Thymus (tissue), 11 donors: ENCODE data around the gene SLC2A8. TPM values are rescaled to one million over a fixed set of nuclear protein-coding genes. Genes with fewer than 3 reads are reported as not detected.
A peak's percentile ranks its signal among the peaks of the same experiment; 100 is the strongest.

ENCODE experiments used
- DNase-seq, 9 donors: peaks; one replicate each; pipeline ENCODE4 v3.0.0-alpha.2; 2013; ENCODE audit warnings: low spot score in 9 of 9, low read depth in 6 of 9, missing footprints in 1 of 9
- H3K27ac ChIP-seq, 2 donors: one replicate each; pipeline ENCODE4 v1.5.1; 2013; ENCODE audit warnings: control low read depth in 1 of 2, low read depth in 1 of 2, low read length in 1 of 2, mild to moderate bottlenecking in 1 of 2, moderate library complexity in 1 of 2
- H3K27me3 ChIP-seq, 2 donors: one replicate each; pipeline ENCODE4 v1.5.1; 2013; ENCODE audit warnings: low read length in 1 of 2; ENCODE audit not compliant: control insufficient read depth in 2 of 2, insufficient read depth in 1 of 2
- H3K36me3 ChIP-seq, 2 donors: one replicate each; pipeline ENCODE4 v1.5.1; 2013; ENCODE audit warnings: low read length in 1 of 2, mild to moderate bottlenecking in 1 of 2, moderate library complexity in 1 of 2; ENCODE audit not compliant: control insufficient read depth in 2 of 2, insufficient read depth in 2 of 2
- H3K4me1 ChIP-seq, 2 donors: one replicate each; pipeline ENCODE4 v1.5.1; 2013; ENCODE audit warnings: low read length in 2 of 2; ENCODE audit not compliant: control insufficient read depth in 2 of 2, insufficient read depth in 2 of 2
- H3K4me3 ChIP-seq, 2 donors: one replicate each; pipeline ENCODE4 v1.5.1; 2013; ENCODE audit warnings: low read length in 2 of 2, control low read depth in 1 of 2, mild to moderate bottlenecking in 1 of 2
- H3K9me3 ChIP-seq, 2 donors: one replicate each; pipeline ENCODE4 v1.5.1; 2013; ENCODE audit warnings: low read length in 1 of 2, mild to moderate bottlenecking in 1 of 2; ENCODE audit not compliant: control insufficient read depth in 2 of 2, insufficient read depth in 1 of 2
- WGBS: extraction: QIAGEN DNeasy Blood & Tissue Kit; methylation state at CpG from one replicate; pipeline ENCODE4 v1.1.7; 2013; 5-methylcytosine and 5-hydroxymethylcytosine counted together
- polyA plus RNA-seq: library from polyadenylated mRNA; stranded (reverse); fragments of 200-250 nt; gene quantifications from one replicate; pipeline ENCODE4 v1.2.3, GENCODE V29; 2013
- total RNA-seq: library from RNA; stranded (reverse); fragments of 120-200 nt; gene quantifications from one replicate; pipeline ENCODE4 v1.2.4, GENCODE V29; 2013
- donor health status: healthy.

The SLC2A8 gene
- total and polyA plus RNA-seq, 2 donors, result 3.6 to 7.8 TPM

- H3K9me3 ChIP-seq, result no peaks in the 10 kb centered on the region
- H3K27me3 ChIP-seq, result peaks cover 0 to 30% of the 10 kb centered on the region in 2 donors
- peak in 1 of 9 donors; percentile 31 for DNase-seq
- peaks cover 0 to 10% of the 10 kb centered on the region in 2 donors for H3K4me1 ChIP-seq
- no peak overlapping the region for H3K4me3 ChIP-seq
- no peaks in the 10 kb centered on the region for H3K36me3 ChIP-seq
- no peak overlapping the region for H3K27ac ChIP-seq
- WGBS, result 83% methylated on average over 12 of the region's 12 CpGs
These were observed 21.1 kb downstream of the SLC2A8 start for GRCh38 chr9:127418037-127418471.

DNA sequence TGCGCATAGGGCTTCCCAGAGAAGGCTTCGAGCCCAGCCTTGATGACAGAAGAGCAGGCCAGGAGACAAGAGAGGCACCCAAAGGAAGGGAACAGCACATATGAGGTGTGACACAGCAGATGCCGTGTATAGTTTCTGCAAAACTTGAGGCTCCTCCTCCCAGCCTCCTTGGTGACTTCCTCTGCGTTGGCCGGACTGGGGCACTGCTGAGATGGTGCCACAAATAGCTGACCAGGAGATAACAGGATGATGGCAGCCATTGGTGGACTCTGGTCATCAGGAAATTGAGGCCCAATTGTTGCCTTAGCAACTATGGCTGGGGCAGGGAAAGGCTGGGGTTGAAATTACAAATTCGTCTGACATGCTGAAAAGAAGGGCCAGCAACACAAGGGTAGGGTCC, 22.4 kb downstream of the SLC2A8 start:
- Histone ChIP-seq H3K36me3 (no peaks in the 10 kb centered on the region), H3K9me3 (no peaks in the 10 kb centered on the region), H3K27me3 (peaks cover 0 to 25% of the 10 kb centered on the region in 2 donors), H3K4me3 (no peak overlapping the region), H3K27ac (no peak overlapping the region), H3K4me1 (peaks cover 2 to 14% of the 10 kb centered on the region in 2 donors)
- 94% methylated on average over 6 of the region's 6 CpGs for WGBS
- no peak for DNase-seq

DNA sequence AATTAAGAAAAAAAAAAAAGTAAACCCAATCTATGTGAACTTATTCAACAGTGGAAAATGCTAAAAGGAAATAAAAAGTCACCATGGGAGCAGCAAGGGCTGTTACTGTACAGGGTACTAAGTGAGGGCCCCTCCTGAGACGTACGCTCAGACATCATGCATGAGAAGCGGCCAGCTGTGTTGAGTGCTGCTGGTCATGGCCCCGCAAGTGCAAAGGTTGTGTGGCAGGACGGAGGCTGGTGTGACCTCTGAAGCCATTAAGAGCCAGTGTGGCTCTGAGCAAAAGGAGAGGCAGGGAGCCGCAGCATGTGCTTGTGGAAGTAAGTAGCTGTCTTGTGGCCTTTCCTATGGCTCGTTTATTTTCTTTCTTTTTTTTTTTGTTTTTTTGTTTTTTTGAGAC, 24.1 kb downstream of the SLC2A8 start:
- H3K4me3 ChIP-seq, result no peak overlapping the region
- peaks cover 0 to 14% of the 10 kb centered on the region in 2 donors for H3K27me3 ChIP-seq
- DNase-seq, result no peak
- H3K36me3 ChIP-seq, result no peaks in the 10 kb centered on the region
- H3K4me1 ChIP-seq, result peaks cover 5 to 26% of the 10 kb centered on the region in 2 donors
- WGBS, result 96% methylated on average over 7 of the region's 7 CpGs
- H3K27ac ChIP-seq, result no peak overlapping the region
- no peaks in the 10 kb centered on the region for H3K9me3 ChIP-seq

DNA sequence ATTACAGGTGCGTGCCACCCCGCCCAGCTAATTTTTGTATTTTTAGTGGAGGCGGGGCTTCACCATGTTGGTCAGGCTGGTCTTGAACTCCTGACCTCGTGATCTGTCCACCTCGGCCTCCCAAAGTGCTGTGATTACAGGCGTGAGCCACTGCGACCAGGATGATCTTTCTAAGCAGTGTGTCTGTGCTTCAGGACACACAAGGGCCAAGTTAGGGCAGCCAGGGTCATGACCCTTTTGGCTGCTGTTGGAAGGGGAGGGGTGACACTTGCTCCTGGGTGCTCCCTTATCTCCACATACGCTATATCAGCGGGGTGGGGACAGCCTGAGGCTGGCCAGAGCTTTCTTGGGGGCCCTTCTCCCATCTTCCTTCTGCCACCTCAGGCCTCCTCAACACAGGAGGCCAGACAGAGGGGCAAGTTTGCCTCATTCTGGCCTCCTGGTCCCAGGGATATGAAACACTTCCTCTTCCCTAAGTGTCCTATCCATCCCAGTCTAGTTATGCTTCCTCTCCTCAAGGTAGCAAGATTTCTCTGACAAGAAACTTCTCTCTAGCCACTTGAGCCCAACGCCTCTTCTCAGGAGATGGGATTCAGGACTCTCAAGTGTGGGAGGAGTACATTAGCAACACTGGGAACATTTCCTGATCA, 25.3 kb downstream of the SLC2A8 start:
- H3K9me3 ChIP-seq, result no peaks in the 10 kb centered on the region
- peaks cover 0 to 9% of the 10 kb centered on the region in 2 donors for H3K27me3 ChIP-seq
- DNase-seq, result no peak
- no peak overlapping the region for H3K27ac ChIP-seq
- H3K4me1 ChIP-seq, result peaks cover 5 to 26% of the 10 kb centered on the region in 2 donors
- 97% methylated on average over 10 of the region's 10 CpGs for WGBS
- no peak overlapping the region for H3K4me3 ChIP-seq
- H3K36me3 ChIP-seq, result no peaks in the 10 kb centered on the region

DNA sequence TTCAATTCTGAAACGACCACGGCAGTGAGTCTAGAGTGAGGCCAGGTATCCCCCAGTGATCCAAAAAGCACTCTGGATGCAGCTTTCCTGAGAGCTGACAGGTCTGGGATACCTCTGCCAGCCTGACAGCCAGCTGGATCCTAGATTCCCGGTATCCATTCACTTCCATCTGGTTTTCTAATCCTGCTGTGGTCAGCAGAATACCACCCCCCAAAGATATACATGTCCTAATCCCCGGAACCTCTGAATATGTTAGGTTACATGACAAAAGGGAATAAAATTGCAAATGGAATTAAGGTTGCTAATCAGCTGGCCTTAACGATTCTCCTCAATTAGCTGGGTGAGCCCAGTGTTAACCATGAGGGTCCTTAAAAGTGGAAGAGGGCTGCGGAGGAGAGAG, 25.8 kb downstream of the SLC2A8 start:
- H3K27ac ChIP-seq, result no peak overlapping the region
- no peaks in the 10 kb centered on the region for H3K36me3 ChIP-seq
- DNase-seq, result no peak
- WGBS, result 78% methylated on average over 6 of the region's 6 CpGs
- H3K4me3 ChIP-seq, result no peak overlapping the region
- no peaks in the 10 kb centered on the region for H3K9me3 ChIP-seq
- peaks cover 5 to 26% of the 10 kb centered on the region in 2 donors for H3K4me1 ChIP-seq
- peaks cover 0 to 4% of the 10 kb centered on the region in 2 donors for H3K27me3 ChIP-seq

- H3K9me3 ChIP-seq, result no peaks in the 10 kb centered on the region
- H3K4me3 ChIP-seq, result peak overlapping the region; percentile 63 to 96
- WGBS, result 4% methylated on average over 9 of the region's 9 CpGs
- peaks cover 5 to 26% of the 10 kb centered on the region in 2 donors for H3K4me1 ChIP-seq
- H3K27me3 ChIP-seq, result no peaks in the 10 kb centered on the region
- peak in 1 of 9 donors; percentile 4 for DNase-seq
- H3K27ac ChIP-seq, result peak overlapping the region; percentile 80 to 82
- peaks cover 1 to 5% of the 10 kb centered on the region in 2 donors for H3K36me3 ChIP-seq
These were observed 26.5 kb downstream of the SLC2A8 start for GRCh38 chr9:127423476-127423933.

DNA sequence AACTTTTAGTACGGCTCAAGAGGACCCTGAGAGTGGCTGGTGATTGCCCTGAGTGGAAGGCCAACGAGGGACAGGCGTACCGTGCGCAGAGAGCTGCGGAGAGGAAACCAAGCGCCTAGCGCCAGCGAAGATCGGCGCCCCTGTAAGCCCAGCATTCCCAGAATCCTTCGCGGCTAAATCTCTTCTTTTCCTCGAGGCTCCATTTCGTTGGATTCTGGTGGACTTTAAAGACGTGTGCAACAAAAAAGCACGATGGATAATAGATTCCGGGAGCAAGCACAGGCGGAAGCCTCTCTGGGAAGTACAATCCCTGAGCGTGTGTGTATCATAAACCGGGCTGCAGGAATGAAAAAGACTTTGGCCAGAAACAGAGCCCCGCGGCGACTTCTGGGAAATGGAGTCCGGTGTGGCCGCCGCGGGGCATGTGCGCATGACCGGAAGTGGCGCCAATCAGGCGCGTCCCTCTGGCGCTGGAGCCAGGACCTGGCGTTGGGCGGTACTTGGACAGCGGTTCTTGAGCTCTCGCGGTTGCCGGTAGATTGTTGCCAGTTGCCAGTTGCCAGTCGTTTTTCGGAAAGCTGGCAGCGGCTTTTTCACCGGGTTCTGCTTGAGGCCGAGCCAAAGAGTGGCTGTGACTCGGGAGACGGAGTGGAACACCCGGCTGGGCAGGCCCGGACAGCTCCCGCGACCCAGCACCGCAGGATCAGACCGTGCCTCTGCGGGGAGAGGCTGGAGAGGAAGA, 27.1 kb downstream of the SLC2A8 start, which contains the start of gene ZNF79:
Gene ZNF79, plus strand, starts transcription at position 449 of the 742 bp plus-strand sequence. CDS start 406 bp downstream, outside the sequence.
- Histone ChIP-seq H3K27me3 (no peaks in the 10 kb centered on the region), H3K4me1 (peaks cover 5 to 26% of the 10 kb centered on the region in 2 donors), H3K27ac (peak within 1 kb of the TSS; percentile 80 to 82), H3K36me3 (peaks cover 7 to 8% of the 10 kb centered on the region in 2 donors), H3K4me3 (peak within 1 kb of the TSS; percentile 63 to 96), H3K9me3 (no peaks in the 10 kb centered on the region)
- DNase-seq, result peak; percentile 82 to 96 (median 89)
- under 1% methylated on average over 54 of the region's 54 CpGs for WGBS

GRCh38 chr9:127424676-127424999, 27.7 kb downstream of the SLC2A8 start:
- Histone ChIP-seq H3K27me3 (no peaks in the 10 kb centered on the region), H3K9me3 (no peaks in the 10 kb centered on the region), H3K4me1 (peaks cover 5 to 26% of the 10 kb centered on the region in 2 donors), H3K4me3 (peak overlapping the region; percentile 63 to 96), H3K36me3 (peaks cover 9 to 10% of the 10 kb centered on the region in 2 donors), H3K27ac (peak overlapping the region; percentile 64 to 82)
- under 1% methylated on average over 13 of the region's 13 CpGs for WGBS
- no peak for DNase-seq

GRCh38 chr9:127426756-127427155, 29.8 kb downstream of the SLC2A8 start:
- H3K4me1 ChIP-seq, result peaks cover 5 to 26% of the 10 kb centered on the region in 2 donors
- 94% methylated on average over 2 of the region's 2 CpGs for WGBS

More at GRCh38 chr9:127426756-127427155, 29.8 kb downstream of the SLC2A8 start:
- peaks cover 15 to 16% of the 10 kb centered on the region in 2 donors for H3K36me3 ChIP-seq
- DNase-seq, result no peak
- H3K4me3 ChIP-seq, result no peak overlapping the region
- H3K9me3 ChIP-seq, result no peaks in the 10 kb centered on the region
- H3K27ac ChIP-seq, result no peak overlapping the region
- H3K27me3 ChIP-seq, result no peaks in the 10 kb centered on the region
